ENCODE measurements around the gene ITIH1. TPM values are rescaled to one million over a fixed set of nuclear protein-coding genes. Genes with fewer than 3 reads are reported as not detected.

The ITIH1 gene
- total RNA-seq, 2 donors from 2014 or later: 4.4 TPM; not detected in 1

- H3K27me3 ChIP-seq: no peaks in the 10 kb centered on the region
- ATAC-seq (no peak), DNase-seq (no peak)
- no peaks in the 10 kb centered on the region for H3K36me3 ChIP-seq (replicated peaks in 1 of 2; ENCODE audit: insufficient read depth in 1 of 2, low read depth in 2 of 2)
- 71 to 77% methylated on average over 19 of the region's 19 CpGs for WGBS, 2 donors
- no peak overlapping the region for H3K4me3 ChIP-seq
- H3K4me1 ChIP-seq: no peaks in the 10 kb centered on the region
- intact Hi-C loops (cut with DNase I): no loop called here
- H3K27ac ChIP-seq: no peak overlapping the region
- H3K9me3 ChIP-seq: no peaks in the 10 kb centered on the region
- TF ChIP-seq CTCF (IDR thresholded peaks at IDR 0.05) (no peak), POLR2A (IDR thresholded peaks at IDR 0.05) (no peak)
These were observed 9.2 kb downstream of the ITIH1 start for GRCh38 chr3:52786330-52787215.

DNA sequence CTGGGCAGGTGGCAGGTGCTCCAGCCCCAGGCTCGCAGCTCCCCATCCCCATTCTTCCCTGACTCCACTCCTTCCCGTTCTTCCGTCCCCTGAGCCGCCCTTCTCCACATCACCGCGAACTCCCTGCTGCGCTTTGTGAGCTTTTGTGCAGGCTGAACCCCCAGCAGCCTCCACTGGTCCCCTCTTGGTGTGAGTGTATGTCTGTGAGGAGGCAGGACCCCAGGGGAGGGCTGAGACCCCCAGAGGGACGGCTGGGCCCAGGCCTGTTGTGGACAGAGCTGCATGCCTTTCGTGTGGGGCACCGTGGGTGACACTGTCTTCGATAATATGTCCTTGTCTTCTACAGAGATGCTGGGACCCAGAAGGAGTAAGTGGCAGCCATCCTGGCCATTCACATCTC lies 9.8 kb downstream of the ITIH1 start:
- DNase-seq (no peak), ATAC-seq (no peak)
- Histone ChIP-seq H3K9me3 (no peaks in the 10 kb centered on the region), H3K4me3 (no peak overlapping the region), H3K27ac (no peak overlapping the region), H3K27me3 (no peaks in the 10 kb centered on the region), H3K36me3 (replicated peaks in 1 of 2; ENCODE audit: insufficient read depth in 1 of 2, low read depth in 2 of 2) (no peaks in the 10 kb centered on the region), H3K4me1 (no peaks in the 10 kb centered on the region)
- intact Hi-C loops (cut with DNase I): no loop called here
- 83 to 91% methylated on average over 10 to 11 of the region's 11 CpGs for WGBS, 2 donors
- TF ChIP-seq POLR2A (IDR thresholded peaks at IDR 0.05) (no peak), CTCF (IDR thresholded peaks at IDR 0.05) (no peak)

GRCh38 chr3:52787672-52788625 lies 10.6 kb downstream of the ITIH1 start:
- no peaks in the 10 kb centered on the region for H3K4me1 ChIP-seq
- no peak overlapping the region for H3K4me3 ChIP-seq
- 65 to 73% methylated on average over 14 to 16 of the region's 17 CpGs for WGBS, 2 donors
- H3K9me3 ChIP-seq: no peaks in the 10 kb centered on the region
- no peaks in the 10 kb centered on the region for H3K27me3 ChIP-seq
- H3K27ac ChIP-seq: no peak overlapping the region
- ATAC-seq (no peak), DNase-seq (no peak)
- intact Hi-C loops (cut with DNase I): no loop called here
- no peaks in the 10 kb centered on the region for H3K36me3 ChIP-seq (replicated peaks in 1 of 2; ENCODE audit: insufficient read depth in 1 of 2, low read depth in 2 of 2)
- TF ChIP-seq CTCF (IDR thresholded peaks at IDR 0.05): no peak
- TF ChIP-seq POLR2A (IDR thresholded peaks at IDR 0.05): no peak

- H3K4me1 ChIP-seq: no peaks in the 10 kb centered on the region
These were observed 11.7 kb downstream of the ITIH1 start for GRCh38 chr3:52788890-52789745.

More at GRCh38 chr3:52788890-52789745, 11.7 kb downstream of the ITIH1 start:
- 74 to 75% methylated on average over 11 to 16 of the region's 16 CpGs for WGBS, 2 donors
- H3K36me3 ChIP-seq (replicated peaks in 1 of 2; ENCODE audit: insufficient read depth in 1 of 2, low read depth in 2 of 2): no peaks in the 10 kb centered on the region
- intact Hi-C loops (cut with DNase I): no loop called here
- H3K9me3 ChIP-seq: no peaks in the 10 kb centered on the region
- no peak for ATAC-seq
- H3K4me3 ChIP-seq: no peak overlapping the region
- H3K27ac ChIP-seq: no peak overlapping the region
- TF ChIP-seq CTCF (IDR thresholded peaks at IDR 0.05) (no peak), POLR2A (IDR thresholded peaks at IDR 0.05) (no peak)
- no peak for DNase-seq
- no peaks in the 10 kb centered on the region for H3K27me3 ChIP-seq

Measured in body of pancreas (tissue), 4 donors.